22Rv1 (cell line): ENCODE measurements around the gene SLAMF1.

Source experiments
- CTCF ChIP-seq: fragments of 450-650 bp; IDR thresholded peaks from 2 replicates; pipeline ENCODE4 v1.5.1; 2017; ENCODE audit warnings: mild to moderate bottlenecking
- ZFX ChIP-seq: fragments of 450-650 bp; IDR thresholded peaks from 2 replicates; pipeline ENCODE4 v1.6.1; 2017; ENCODE audit warnings: antibody characterized with exemption, borderline replicate concordance

DNA sequence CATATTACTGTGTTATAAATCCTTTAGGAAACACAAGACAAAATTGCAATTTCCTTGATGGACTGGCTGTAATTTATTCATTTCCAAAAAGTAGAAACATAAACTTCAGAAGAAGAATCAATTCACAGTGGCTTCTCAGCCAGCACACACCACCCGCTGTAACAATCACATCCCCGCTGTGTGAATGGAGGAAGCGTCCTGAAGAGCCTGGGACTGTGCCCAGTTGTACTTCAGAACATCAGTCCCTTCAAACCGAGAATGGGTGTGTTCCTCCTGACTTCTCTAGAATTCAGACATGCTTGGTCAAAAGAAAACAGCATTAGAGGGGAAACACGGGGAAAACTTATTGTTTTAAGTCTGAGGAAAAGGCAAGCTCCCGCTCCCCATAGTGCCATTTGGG is 38.8 kb downstream of the SLAMF1 start:
- TF ChIP-seq CTCF (no peak), ZFX (no peak)
